Measurements from ENCODE around the gene TEX14. TPM values are rescaled to one million over a fixed set of nuclear protein-coding genes. Genes with fewer than 3 reads are reported as not detected.

TEX14 gene
- total and polyA plus RNA-seq, 10 of the 15 experiments (the other 5 are each of a cell fraction or from before 2014, with no cell fraction given): 0.15 to 1.3 (median 0.66) TPM

DNA sequence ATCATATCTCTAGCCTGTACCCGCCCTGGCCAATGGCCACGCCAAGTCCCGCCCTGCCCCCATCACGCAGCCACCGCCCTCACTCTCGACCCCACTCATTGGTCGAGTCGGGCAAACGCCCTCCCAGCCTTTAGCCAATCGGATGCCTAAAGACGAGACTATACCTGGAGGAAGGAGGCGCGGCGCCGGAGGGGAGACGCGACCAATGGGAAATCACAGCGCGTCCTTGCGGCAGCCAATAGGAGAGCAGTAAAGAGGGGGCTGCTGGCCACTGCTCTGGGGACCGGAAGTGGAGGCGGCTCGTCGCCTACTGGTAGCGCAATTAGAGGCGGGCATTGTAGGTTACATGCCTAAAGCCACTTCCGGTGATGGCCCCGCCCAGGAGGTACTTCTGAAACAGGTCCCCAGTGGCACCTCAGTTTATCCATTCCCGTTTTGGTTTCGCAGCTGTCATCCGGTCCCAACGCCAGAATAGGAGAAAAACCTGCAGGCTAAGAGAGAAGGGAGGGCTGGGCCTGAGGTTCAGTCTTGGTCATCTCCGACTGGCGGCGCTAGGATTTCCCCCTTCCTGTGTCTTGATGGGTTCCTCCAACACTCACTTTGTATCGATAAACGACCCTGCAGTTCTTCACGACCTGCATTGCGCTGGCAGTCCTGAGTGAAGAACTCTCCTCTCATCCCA lies 173.8 kb downstream of the TEX14 start (continued):
- TF ChIP-seq MXI1 (IDR thresholded peaks at IDR 0.05; ENCODE audit: low read depth, low read length) (peak; percentile 30; the same call in 1 of the 2 replicates), POLR2A (IDR thresholded peaks at IDR 0.05; ENCODE audit: low read depth, low read length) (no peak; the same call in 1 of the 2 replicates), ZZZ3 (IDR thresholded peaks at IDR 0.05; ENCODE audit: control insufficient read depth, insufficient read length, low read depth) (no peak), SP1 (IDR thresholded peaks at IDR 0.05; ENCODE audit: low read depth, low read length) (peak; percentile 95), WRNIP1 (IDR thresholded peaks at IDR 0.05; ENCODE audit: borderline replicate concordance, low read depth, low read length) (no peak), ZNF622 (IDR thresholded peaks at IDR 0.05) (no peak), RAD21 (IDR thresholded peaks at IDR 0.05; ENCODE audit: insufficient read depth, low read depth, low read length) (no peak), ASH2L (IDR thresholded peaks at IDR 0.05; ENCODE audit: borderline replicate concordance, low read depth) (no peak), IKZF2 (IDR thresholded peaks at IDR 0.05) (no peak; a peak in 1 of 4 replicates), TAF1 (IDR thresholded peaks at IDR 0.05; ENCODE audit: borderline replicate concordance, low read depth, low read length) (peak; percentile 62; the same call in 1 of the 2 replicates), ZBTB40 (IDR thresholded peaks at IDR 0.05; ENCODE audit: borderline replicate concordance) (peak; percentile 97), ATF7 (IDR thresholded peaks at IDR 0.05; ENCODE audit: low read depth) (peak; percentile 88), CHD1 (IDR thresholded peaks at IDR 0.05; ENCODE audit: low read depth, low read length) (0 out of 2 replicates have a peak, but pooled peaks have one; percentile 12), SRF (IDR thresholded peaks at IDR 0.05; ENCODE audit: low read depth in 2 of 2, low read length in 2 of 2) (peak; percentile 70 to 84; a peak in 2 of 4 replicates), KAT2A (conservative IDR thresholded peaks at IDR 0.05; ENCODE audit: control insufficient read depth, low read depth, low read length) (no peak), BCL3 (IDR thresholded peaks at IDR 0.05; ENCODE audit: borderline replicate concordance, insufficient read depth, low read depth, low read length, poor library complexity, severe bottlenecking) (no peak), FOXK2 (IDR thresholded peaks at IDR 0.05) (peak; percentile 75), JUND (IDR thresholded peaks at IDR 0.05; ENCODE audit: low read depth, low read length) (no peak), POLR2AphosphoS5 (IDR thresholded peaks at IDR 0.05; ENCODE audit: low read length) (peak; percentile 72), CHD2 (IDR thresholded peaks at IDR 0.05; ENCODE audit: borderline replicate concordance, low read depth, low read length) (peak; percentile 97), SMAD5 (IDR thresholded peaks at IDR 0.05; ENCODE audit: low read depth) (no peak)
- TF ChIP-seq, protein P1, sequence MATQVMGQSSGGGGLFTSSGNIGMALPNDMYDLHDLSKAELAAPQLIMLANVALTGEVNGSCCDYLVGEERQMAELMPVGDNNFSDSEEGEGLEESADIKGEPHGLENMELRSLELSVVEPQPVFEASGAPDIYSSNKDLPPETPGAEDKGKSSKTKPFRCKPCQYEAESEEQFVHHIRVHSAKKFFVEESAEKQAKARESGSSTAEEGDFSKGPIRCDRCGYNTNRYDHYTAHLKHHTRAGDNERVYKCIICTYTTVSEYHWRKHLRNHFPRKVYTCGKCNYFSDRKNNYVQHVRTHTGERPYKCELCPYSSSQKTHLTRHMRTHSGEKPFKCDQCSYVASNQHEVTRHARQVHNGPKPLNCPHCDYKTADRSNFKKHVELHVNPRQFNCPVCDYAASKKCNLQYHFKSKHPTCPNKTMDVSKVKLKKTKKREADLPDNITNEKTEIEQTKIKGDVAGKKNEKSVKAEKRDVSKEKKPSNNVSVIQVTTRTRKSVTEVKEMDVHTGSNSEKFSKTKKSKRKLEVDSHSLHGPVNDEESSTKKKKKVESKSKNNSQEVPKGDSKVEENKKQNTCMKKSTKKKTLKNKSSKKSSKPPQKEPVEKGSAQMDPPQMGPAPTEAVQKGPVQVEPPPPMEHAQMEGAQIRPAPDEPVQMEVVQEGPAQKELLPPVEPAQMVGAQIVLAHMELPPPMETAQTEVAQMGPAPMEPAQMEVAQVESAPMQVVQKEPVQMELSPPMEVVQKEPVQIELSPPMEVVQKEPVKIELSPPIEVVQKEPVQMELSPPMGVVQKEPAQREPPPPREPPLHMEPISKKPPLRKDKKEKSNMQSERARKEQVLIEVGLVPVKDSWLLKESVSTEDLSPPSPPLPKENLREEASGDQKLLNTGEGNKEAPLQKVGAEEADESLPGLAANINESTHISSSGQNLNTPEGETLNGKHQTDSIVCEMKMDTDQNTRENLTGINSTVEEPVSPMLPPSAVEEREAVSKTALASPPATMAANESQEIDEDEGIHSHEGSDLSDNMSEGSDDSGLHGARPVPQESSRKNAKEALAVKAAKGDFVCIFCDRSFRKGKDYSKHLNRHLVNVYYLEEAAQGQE (IDR thresholded peaks at IDR 0.05; ENCODE audit: low read depth, low read length): no peak

Data from GM12878 (cell line).